ENCODE results near the gene UBE3B. TPM values are rescaled to one million over a fixed set of nuclear protein-coding genes. Genes with fewer than 3 reads are reported as not detected.
A peak's percentile ranks its signal among the peaks of the same experiment; 100 is the strongest.

UBE3B gene
- total RNA-seq, 1 experiment from 2014 or later, result 48.6 TPM

DNA sequence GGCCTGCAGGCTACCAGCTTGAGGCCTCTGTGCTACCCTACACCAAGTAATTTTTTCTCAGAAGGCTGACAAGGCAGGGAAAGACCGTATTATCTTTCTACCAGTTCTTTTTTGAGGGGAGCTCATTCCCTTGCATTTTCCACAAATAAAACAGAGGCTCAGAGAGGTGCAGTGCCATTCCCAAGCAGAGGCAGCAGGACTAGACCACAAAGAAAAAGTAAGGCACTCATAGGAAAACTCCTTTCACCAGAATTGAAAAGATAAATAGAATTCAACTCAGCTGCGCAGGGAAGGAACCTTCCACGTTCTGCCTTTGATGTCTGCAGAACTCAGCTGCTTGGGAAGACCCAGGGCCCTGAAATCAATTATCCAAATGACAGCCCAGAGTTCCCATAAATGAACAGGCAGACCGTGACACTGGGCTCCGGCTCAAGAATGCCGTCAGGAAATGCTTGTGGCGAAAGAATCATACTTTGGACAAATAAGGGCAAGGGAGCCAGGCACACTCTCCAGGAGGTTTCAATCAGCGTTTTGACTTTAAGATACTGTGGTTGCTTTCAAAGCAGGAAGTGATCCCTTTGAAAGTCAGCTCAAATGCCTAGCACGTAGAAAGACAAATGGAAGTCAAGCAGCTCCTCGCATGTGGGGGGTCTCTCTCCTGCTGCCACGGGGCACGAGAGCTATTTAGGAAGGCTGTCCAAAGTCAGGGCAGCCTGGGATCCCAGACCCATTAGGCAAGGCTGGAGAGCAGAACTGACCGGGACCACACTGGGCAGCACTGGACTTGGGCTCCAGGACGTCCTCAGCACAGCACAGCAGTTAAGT, 14.4 kb upstream of the UBE3B start:
- Mint-ChIP-seq H3K9me3 (ENCODE audit: low read depth, unreplicated experiment) (no peaks in the 10 kb centered on the region), H3K4me3 (ENCODE audit: low read depth, unreplicated experiment) (peak overlapping the region; percentile 49), H3K4me1 (ENCODE audit: low read depth, unreplicated experiment) (peaks cover 47% of the 10 kb centered on the region), H3K27me3 (ENCODE audit: unreplicated experiment) (no peaks in the 10 kb centered on the region), H3K27ac (ENCODE audit: unreplicated experiment) (peak overlapping the region; percentile 87), H3K36me3 (ENCODE audit: insufficient read depth, unreplicated experiment) (peaks cover 41% of the 10 kb centered on the region)
- DNase-seq, result peak; percentile 75
- intact Hi-C loops (cut with micrococcal nuclease; ENCODE audit: unreplicated experiment), result loop anchor here (2.0 kb wide), 1 partner anchor 30 kb away; no protein-coding TSS in a partner anchor
- BruUV-seq (replicated peaks), result no TSS peak
- TF ChIP-seq, protein P1, sequence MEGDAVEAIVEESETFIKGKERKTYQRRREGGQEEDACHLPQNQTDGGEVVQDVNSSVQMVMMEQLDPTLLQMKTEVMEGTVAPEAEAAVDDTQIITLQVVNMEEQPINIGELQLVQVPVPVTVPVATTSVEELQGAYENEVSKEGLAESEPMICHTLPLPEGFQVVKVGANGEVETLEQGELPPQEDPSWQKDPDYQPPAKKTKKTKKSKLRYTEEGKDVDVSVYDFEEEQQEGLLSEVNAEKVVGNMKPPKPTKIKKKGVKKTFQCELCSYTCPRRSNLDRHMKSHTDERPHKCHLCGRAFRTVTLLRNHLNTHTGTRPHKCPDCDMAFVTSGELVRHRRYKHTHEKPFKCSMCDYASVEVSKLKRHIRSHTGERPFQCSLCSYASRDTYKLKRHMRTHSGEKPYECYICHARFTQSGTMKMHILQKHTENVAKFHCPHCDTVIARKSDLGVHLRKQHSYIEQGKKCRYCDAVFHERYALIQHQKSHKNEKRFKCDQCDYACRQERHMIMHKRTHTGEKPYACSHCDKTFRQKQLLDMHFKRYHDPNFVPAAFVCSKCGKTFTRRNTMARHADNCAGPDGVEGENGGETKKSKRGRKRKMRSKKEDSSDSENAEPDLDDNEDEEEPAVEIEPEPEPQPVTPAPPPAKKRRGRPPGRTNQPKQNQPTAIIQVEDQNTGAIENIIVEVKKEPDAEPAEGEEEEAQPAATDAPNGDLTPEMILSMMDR (IDR thresholded peaks at IDR 0.05; ENCODE audit: unreplicated experiment), result no peak
- CTCF ChIA-PET, result interaction anchor here (0.6 to 2.1 kb wide), 8 partner anchors 10 to 541 kb away, joined by 3 to 11 read pairs (median 4); partner anchors contain the start of genes KCTD10 and UBE3B

DNA sequence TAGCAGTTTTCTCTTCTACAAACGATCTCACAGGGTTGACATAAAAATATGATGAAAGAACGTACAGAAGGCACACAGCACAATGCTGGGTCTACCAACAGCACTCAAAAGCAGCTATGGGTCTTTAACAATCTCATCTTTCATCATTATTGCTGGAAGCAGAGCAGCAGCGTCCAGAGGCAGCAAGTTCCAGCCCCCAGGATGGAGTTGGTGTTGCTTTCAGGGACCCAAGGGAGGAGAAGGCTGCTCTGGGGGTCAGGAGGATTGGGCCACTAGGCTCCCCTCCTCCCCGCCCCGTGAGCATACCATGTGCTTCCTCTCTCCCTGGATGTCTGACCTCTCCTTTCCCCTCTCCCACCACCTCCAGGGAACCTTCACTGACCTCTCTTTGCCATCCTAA, 13.7 kb upstream of the UBE3B start:
- BruUV-seq (replicated peaks), result TSS peak; percentile 96
- peaks cover 47% of the 10 kb centered on the region for H3K4me1 Mint-ChIP-seq (ENCODE audit: low read depth, unreplicated experiment)
- TF ChIP-seq, protein P1 (IDR thresholded peaks at IDR 0.05; ENCODE audit: unreplicated experiment), result no peak
- H3K36me3 Mint-ChIP-seq (ENCODE audit: insufficient read depth, unreplicated experiment), result peaks cover 41% of the 10 kb centered on the region
- intact Hi-C loops (cut with micrococcal nuclease; ENCODE audit: unreplicated experiment), result loop anchor here (2.0 kb wide), 1 partner anchor 31 kb away; no protein-coding TSS in a partner anchor
- H3K27me3 Mint-ChIP-seq (ENCODE audit: unreplicated experiment), result no peaks in the 10 kb centered on the region
- no peak for DNase-seq
- CTCF ChIA-PET, result interaction anchor here (0.6 to 2.1 kb wide), 4 partner anchors 9 to 310 kb away, joined by 3 to 11 read pairs (median 6); partner anchors contain the start of genes KCTD10 and UBE3B
- peak overlapping the region; percentile 49 for H3K4me3 Mint-ChIP-seq (ENCODE audit: low read depth, unreplicated experiment)
- H3K9me3 Mint-ChIP-seq (ENCODE audit: low read depth, unreplicated experiment), result no peaks in the 10 kb centered on the region
- peak overlapping the region; percentile 87 for H3K27ac Mint-ChIP-seq (ENCODE audit: unreplicated experiment)

DNA sequence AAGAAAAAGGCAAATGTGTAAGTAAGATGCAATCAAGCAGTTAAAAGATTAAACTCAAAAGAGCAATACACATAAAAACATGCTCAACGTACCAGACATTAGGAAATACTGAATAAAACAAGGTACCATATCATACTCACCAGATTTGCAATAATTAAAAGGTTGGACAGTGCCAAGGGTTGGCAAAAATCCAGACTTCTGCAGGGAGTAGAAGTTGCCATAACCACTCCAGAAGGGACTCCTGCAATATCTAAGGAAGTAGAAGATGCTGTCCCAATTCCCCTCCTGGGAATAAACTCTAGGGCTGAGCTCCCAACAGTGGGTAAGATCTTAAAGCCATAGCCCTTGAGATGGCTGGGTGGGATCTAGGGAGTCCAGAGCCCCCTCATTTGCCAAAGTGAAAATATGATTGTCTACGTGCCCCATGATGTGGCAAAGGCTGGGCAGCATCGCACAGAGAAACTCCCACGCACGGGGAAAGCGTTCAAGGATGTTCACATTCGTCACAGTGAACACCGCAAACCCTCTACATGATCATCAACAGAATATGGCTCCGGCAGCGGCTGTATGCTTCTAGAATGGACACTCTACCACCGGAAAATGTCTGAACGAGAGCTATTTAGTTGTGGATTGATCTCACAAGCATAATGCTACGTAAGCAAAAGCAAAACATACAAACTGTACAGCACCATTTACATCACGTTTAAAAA, 12.6 kb upstream of the UBE3B start:
- Mint-ChIP-seq H3K9me3 (ENCODE audit: low read depth, unreplicated experiment) (no peaks in the 10 kb centered on the region), H3K27ac (ENCODE audit: unreplicated experiment) (peak overlapping the region; percentile 87), H3K4me1 (ENCODE audit: low read depth, unreplicated experiment) (peaks cover 47% of the 10 kb centered on the region), H3K36me3 (ENCODE audit: insufficient read depth, unreplicated experiment) (peaks cover 36% of the 10 kb centered on the region), H3K4me3 (ENCODE audit: low read depth, unreplicated experiment) (no peak overlapping the region), H3K27me3 (ENCODE audit: unreplicated experiment) (no peaks in the 10 kb centered on the region)
- no TSS peak for BruUV-seq (replicated peaks)
- no peak for DNase-seq
- CTCF ChIA-PET, result no interaction called here
- TF ChIP-seq, protein P1 (IDR thresholded peaks at IDR 0.05; ENCODE audit: unreplicated experiment), result no peak
- intact Hi-C loops (cut with micrococcal nuclease; ENCODE audit: unreplicated experiment), result no loop called here

DNA sequence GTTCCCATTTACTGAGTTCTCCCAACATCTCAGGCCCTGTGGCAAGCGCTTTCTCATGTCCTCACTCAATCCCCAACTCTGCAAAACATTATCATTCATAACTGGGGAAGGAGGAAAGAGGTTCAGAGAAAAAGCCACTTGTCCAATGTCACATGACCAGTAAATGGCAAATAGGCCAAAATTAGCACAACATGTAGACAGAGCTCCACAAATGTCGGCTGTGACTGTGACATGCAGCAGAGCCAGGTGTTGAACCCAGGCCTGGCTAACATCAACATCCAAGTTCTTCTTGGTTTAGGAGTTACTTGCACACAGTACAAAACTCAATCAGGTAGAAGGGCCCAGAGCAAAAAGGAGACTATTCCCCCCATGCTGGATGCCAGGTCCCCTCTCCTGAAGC, 11.1 kb upstream of the UBE3B start:
- TF ChIP-seq, protein P1 (IDR thresholded peaks at IDR 0.05; ENCODE audit: unreplicated experiment), result no peak
- Mint-ChIP-seq H3K36me3 (ENCODE audit: insufficient read depth, unreplicated experiment) (peaks cover 32% of the 10 kb centered on the region), H3K9me3 (ENCODE audit: low read depth, unreplicated experiment) (no peaks in the 10 kb centered on the region), H3K27me3 (ENCODE audit: unreplicated experiment) (no peaks in the 10 kb centered on the region), H3K4me1 (ENCODE audit: low read depth, unreplicated experiment) (peaks cover 41% of the 10 kb centered on the region), H3K27ac (ENCODE audit: unreplicated experiment) (no peak overlapping the region), H3K4me3 (ENCODE audit: low read depth, unreplicated experiment) (no peak overlapping the region)
- CTCF ChIA-PET, result no interaction called here
- no peak for DNase-seq
- intact Hi-C loops (cut with micrococcal nuclease; ENCODE audit: unreplicated experiment), result no loop called here
- BruUV-seq (replicated peaks), result no TSS peak

Measured in Calu3 (cell line).